Measurements from ENCODE around the gene TGIF2. TPM values are rescaled to one million over a fixed set of nuclear protein-coding genes. Genes with fewer than 3 reads are reported as not detected.

The TGIF2 gene
- total RNA-seq, 1 experiment from 2014 or later: 81.7 TPM

GRCh38 chr20:36528176-36528874 is 45.1 kb upstream of the TGIF2 start:
- Histone ChIP-seq H3K23me2 (ENCODE audit: insufficient read length, low read depth, low read length, poor library complexity, severe bottlenecking) (no peaks in the 10 kb centered on the region), H3T11ph (ENCODE audit: low read length) (no peak overlapping the region), H2AK5ac (ENCODE audit: insufficient read length, low read length) (no peak overlapping the region), H3K4ac (ENCODE audit: low read depth, low read length) (no peak overlapping the region), H4K5ac (ENCODE audit: insufficient read length, low read depth, low read length) (no peak overlapping the region), H4K8ac (replicated peaks; ENCODE audit: insufficient read length, low read depth, low read length) (no peak overlapping the region), H3K14ac (ENCODE audit: insufficient read depth, low read length) (no peak overlapping the region), H2BK15ac (ENCODE audit: low read depth, low read length) (no peak overlapping the region), H3K23ac (ENCODE audit: insufficient read length, low read depth, low read length) (no peak overlapping the region), H2BK12ac (ENCODE audit: insufficient read length, low read depth, low read length) (no peak overlapping the region), H3K4me2 (ENCODE audit: insufficient read depth, insufficient read length, low read length) (no peak overlapping the region), H2BK120ac (ENCODE audit: low read depth, low read length, poor library complexity, severe bottlenecking) (no peak overlapping the region), H3K79me1 (ENCODE audit: insufficient read depth, low read depth, low read length, poor library complexity, severe bottlenecking) (no peaks in the 10 kb centered on the region), H3K4me1 (ENCODE audit: insufficient read depth, low read length) (no peaks in the 10 kb centered on the region), H3K18ac (ENCODE audit: insufficient read length, low read depth, low read length) (no peak overlapping the region), H2AFZ (ENCODE audit: low read length) (no peak overlapping the region), H3K27ac (ENCODE audit: insufficient read length, low read depth, low read length) (no peak overlapping the region), H3K56ac (ENCODE audit: insufficient read length, low read depth, low read length) (no peak overlapping the region), H4K20me1 (ENCODE audit: control insufficient read depth, insufficient read depth, insufficient read length) (no peaks in the 10 kb centered on the region), H2BK20ac (ENCODE audit: low read depth, low read length, poor library complexity, severe bottlenecking) (no peak overlapping the region), H4K91ac (ENCODE audit: insufficient read length, low read depth, low read length) (no peak overlapping the region), H3K9ac (ENCODE audit: extremely low read depth, insufficient read length, low read length) (no peak overlapping the region), H2BK5ac (ENCODE audit: insufficient read length, low read length) (no peak overlapping the region), H3K9me3 (ENCODE audit: control insufficient read depth, low read depth, low read length) (no peaks in the 10 kb centered on the region), H3K27me3 (ENCODE audit: insufficient read depth, low read length) (no peaks in the 10 kb centered on the region), H3K79me2 (ENCODE audit: insufficient read depth, low read length) (no peaks in the 10 kb centered on the region)
- no CpG with 5 or more reads among the region's 18 CpGs for WGBS (ENCODE audit: extremely low coverage, insufficient read length, low lambda C conversion rate)
- peak overlapping the region in 2 of 3 experiments; percentile 78 to 85; a peak in 2 of 7 replicates for H3K27ac Mint-ChIP-seq
- H3K4me1 Mint-ChIP-seq: no peaks in the 10 kb centered on the region
- no peak for TF ChIP-seq CTCF (conservative IDR thresholded peaks at IDR 0.05)
- H3K4me3 Mint-ChIP-seq: no peak overlapping the region
- DNase-seq: no peak
- H3K9me3 Mint-ChIP-seq: no peaks in the 10 kb centered on the region
- peaks cover 16 to 45% (median 41%) of the 10 kb centered on the region in 3 experiments for H3K36me3 Mint-ChIP-seq (ENCODE audit: insufficient read depth in 1 of 3, low read depth in 3 of 3)
- H3K27me3 Mint-ChIP-seq (ENCODE audit: low read depth): no peaks in the 10 kb centered on the region; the same call in 1 of the 2 replicates
